Breast epithelium (tissue), 4 donors: ENCODE measurements around the gene ARHGEF1. TPM values are rescaled to one million over a fixed set of nuclear protein-coding genes. Genes with fewer than 3 reads are reported as not detected.
"Not testable (repeated sequence)": the region's sequence is repeated elsewhere in the genome, so short reads cannot be mapped to it uniquely, and the experiment has no call there.

ENCODE experiments used
- DNase-seq, 2 donors: peaks; one replicate each; pipeline ENCODE4 v3.0.0-alpha.2; 2019; ENCODE audit warnings: low spot score in 2 of 2
- H3K27ac ChIP-seq, 2 donors: fragments of 200-600 bp; sonication (generic) in 1 of 2; one replicate each; pipeline ENCODE4 v1.5.1; 2016 to 2019; ENCODE audit warnings: mild to moderate bottlenecking in 1 of 2
- H3K27me3 ChIP-seq, 2 donors: fragments of 200-600 bp; sonication (generic) in 1 of 2; one replicate each; pipeline versions ENCODE4 v1.5.1 to v1.6.0; 2017 to 2019; ENCODE audit warnings: control low read depth in 1 of 2, mild to moderate bottlenecking in 1 of 2
- H3K36me3 ChIP-seq: fragments of 200-600 bp; one replicate; pipeline ENCODE4 v1.5.1; 2019
- H3K4me1 ChIP-seq, 2 donors: fragments of 200-600 bp; sonication (generic); one replicate each; pipeline ENCODE4 v1.5.1; 2016 to 2019; ENCODE audit warnings: control low read depth in 1 of 2
- H3K4me3 ChIP-seq, 3 donors: fragments of 200-600 bp; sonication (generic); 1 replicate in 2 of 3; 2 replicates in 1 of 3; pipeline ENCODE4 v1.5.1; 2016 to 2019; ENCODE audit warnings: mild to moderate bottlenecking in 3 of 3, moderate library complexity in 2 of 3
- H3K9me3 ChIP-seq, 2 donors: fragments of 200-600 bp; sonication (generic) in 1 of 2; one replicate each; pipeline ENCODE4 v1.5.1; 2016 to 2019; ENCODE audit warnings: control low read depth in 1 of 2
- POLR2A ChIP-seq: fragments of 450-650 bp; IDR thresholded peaks from one replicate; pipeline ENCODE4 v1.6.1; 2016; ENCODE audit warnings: antibody characterized with exemption, mild to moderate bottlenecking, moderate library complexity
- POLR2AphosphoS5 ChIP-seq, 3 donors: sonication (generic); formaldehyde crosslinking; IDR thresholded peaks; one replicate each; pipeline ENCODE4 v1.6.1; 2017; ENCODE audit warnings: antibody characterized with exemption in 3 of 3
- intact Hi-C: fragments of 100-400 bp; cut with DNase I; formaldehyde crosslinking; loops from one replicate; pipeline ENCODE4 v1.15.1; 2023; ENCODE audit warnings: low total_unique reads
- total RNA-seq, 3 donors: library from RNA; depleted of rRNA; stranded (reverse); fragments of >200 nt; gene quantifications; one replicate each; pipeline ENCODE4 v1.1.0, GENCODE V29; 2016
- TF ChIP-seq, protein P1 (sequence below), 3 donors: fragments of 450-650 bp; IDR thresholded peaks; one replicate each; pipeline ENCODE4 v1.5.1; 2016 to 2017; ENCODE audit warnings: antibody characterized with exemption in 3 of 3, mild to moderate bottlenecking in 3 of 3, moderate library complexity in 3 of 3

The ARHGEF1 gene
- total RNA-seq, 3 donors from 2014 or later = 55.0 to 61.9 (median 55.7) TPM

DNA sequence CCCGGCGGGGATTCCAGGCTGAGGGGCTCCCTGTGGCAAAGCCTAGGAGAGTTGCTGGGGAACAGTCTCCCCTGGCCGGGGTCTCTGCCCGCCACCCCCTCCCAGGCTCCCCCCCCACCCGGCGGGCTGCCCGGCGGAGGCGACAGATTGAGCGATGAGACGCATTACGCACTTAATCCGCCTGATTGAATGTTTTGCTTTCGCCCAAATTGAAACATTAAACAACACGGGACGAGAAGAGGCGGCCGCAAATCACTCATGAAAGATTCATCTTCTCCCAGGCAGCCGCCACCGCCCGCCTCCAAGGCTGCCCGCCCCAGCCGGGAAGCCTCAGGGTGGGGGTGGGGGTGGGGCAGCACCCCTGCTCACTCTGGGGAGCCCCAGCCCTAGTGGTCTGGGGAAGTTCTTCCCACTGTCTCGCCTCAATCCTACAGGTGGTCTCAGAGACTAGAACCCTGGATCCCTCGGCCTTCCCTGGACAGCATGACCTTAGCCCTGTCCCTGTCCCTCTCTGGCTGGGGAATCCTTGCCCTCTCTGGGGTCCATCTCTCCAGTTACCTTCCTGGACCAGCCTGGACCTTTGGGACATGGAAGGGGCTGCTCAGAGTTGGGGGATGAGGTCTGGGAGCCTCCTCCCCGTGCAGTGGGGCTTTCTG is 52.9 kb downstream of the ARHGEF1 start:
- no peaks in the 10 kb centered on the region for H3K36me3 ChIP-seq
- H3K27ac ChIP-seq = no peak overlapping the region
- no peak for DNase-seq
- intact Hi-C loops = no loop called here
- TF ChIP-seq POLR2A = no peak
- TF ChIP-seq, protein P1, sequence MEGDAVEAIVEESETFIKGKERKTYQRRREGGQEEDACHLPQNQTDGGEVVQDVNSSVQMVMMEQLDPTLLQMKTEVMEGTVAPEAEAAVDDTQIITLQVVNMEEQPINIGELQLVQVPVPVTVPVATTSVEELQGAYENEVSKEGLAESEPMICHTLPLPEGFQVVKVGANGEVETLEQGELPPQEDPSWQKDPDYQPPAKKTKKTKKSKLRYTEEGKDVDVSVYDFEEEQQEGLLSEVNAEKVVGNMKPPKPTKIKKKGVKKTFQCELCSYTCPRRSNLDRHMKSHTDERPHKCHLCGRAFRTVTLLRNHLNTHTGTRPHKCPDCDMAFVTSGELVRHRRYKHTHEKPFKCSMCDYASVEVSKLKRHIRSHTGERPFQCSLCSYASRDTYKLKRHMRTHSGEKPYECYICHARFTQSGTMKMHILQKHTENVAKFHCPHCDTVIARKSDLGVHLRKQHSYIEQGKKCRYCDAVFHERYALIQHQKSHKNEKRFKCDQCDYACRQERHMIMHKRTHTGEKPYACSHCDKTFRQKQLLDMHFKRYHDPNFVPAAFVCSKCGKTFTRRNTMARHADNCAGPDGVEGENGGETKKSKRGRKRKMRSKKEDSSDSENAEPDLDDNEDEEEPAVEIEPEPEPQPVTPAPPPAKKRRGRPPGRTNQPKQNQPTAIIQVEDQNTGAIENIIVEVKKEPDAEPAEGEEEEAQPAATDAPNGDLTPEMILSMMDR (IDR thresholded peaks at IDR 0.05) = no peak
- H3K4me3 ChIP-seq = no peak overlapping the region
- H3K27me3 ChIP-seq = peaks cover 2 to 56% of the 10 kb centered on the region in 2 donors
- H3K4me1 ChIP-seq = peaks cover 0 to 2% of the 10 kb centered on the region in 2 donors
- no peaks in the 10 kb centered on the region for H3K9me3 ChIP-seq

DNA sequence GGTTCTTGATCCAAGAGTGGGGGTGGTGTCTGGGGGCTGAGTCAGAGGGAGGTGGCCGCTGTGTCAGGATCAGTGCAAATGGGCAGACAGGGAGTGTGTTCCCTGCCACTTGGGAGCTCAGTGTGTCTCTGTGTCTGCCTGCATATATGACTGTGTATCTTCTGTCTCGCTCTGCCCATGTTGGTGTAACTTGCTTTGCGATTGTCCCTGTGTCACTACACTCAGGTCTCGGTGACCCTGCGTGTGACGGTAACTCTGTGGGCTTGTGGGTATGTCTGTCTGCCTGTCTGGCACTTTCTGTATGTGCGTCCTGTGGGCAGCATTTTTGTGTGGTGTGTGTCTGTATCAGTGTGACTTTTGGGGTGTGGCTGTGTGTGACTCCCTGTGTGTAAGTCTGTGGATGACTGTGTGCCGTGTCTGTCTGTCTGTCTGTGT is 53.4 kb downstream of the ARHGEF1 start:
- no peaks in the 10 kb centered on the region for H3K36me3 ChIP-seq
- no peaks in the 10 kb centered on the region for H3K9me3 ChIP-seq
- no peak for TF ChIP-seq POLR2AphosphoS5 (IDR thresholded peaks at IDR 0.05)
- no peak for TF ChIP-seq POLR2A
- TF ChIP-seq, protein P1 (IDR thresholded peaks at IDR 0.05) = no peak
- H3K4me3 ChIP-seq = no peak overlapping the region
- peaks cover 0 to 5% of the 10 kb centered on the region in 2 donors for H3K4me1 ChIP-seq
- intact Hi-C loops = no loop called here
- peaks cover 2 to 53% of the 10 kb centered on the region in 2 donors for H3K27me3 ChIP-seq
- no peak overlapping the region for H3K27ac ChIP-seq
- DNase-seq = no peak

DNA sequence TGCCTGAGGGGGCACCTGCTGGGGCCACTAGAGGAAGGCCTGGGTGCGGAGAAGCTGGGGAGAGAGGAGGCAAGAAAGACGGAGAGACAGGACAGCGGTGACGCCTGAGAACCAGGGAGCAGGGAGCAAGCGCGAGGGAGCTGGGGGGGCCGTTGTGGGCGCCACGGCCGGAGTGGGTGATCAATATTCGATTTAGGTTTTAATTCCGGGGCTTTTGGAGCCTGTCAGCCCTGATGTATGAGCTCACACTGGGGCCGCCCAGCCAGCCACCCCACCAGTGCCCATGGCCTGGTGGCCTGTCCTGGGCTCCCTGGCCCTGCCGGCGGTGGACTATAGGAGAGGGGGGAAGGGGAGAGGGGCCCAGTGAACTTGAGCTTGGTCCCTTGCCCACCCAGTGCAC is 54.0 kb downstream of the ARHGEF1 start:
- TF ChIP-seq POLR2AphosphoS5 (IDR thresholded peaks at IDR 0.05) = no peak
- TF ChIP-seq POLR2A = no peak
- TF ChIP-seq, protein P1 (IDR thresholded peaks at IDR 0.05) = no peak
- H3K4me1 ChIP-seq = peaks cover 0 to 5% of the 10 kb centered on the region in 2 donors
- H3K27me3 ChIP-seq = peaks cover 2 to 47% of the 10 kb centered on the region in 2 donors
- no peak overlapping the region for H3K4me3 ChIP-seq
- H3K9me3 ChIP-seq = no peaks in the 10 kb centered on the region
- H3K27ac ChIP-seq = no peak overlapping the region
- H3K36me3 ChIP-seq = no peaks in the 10 kb centered on the region
- intact Hi-C loops = no loop called here
- DNase-seq = no peak

DNA sequence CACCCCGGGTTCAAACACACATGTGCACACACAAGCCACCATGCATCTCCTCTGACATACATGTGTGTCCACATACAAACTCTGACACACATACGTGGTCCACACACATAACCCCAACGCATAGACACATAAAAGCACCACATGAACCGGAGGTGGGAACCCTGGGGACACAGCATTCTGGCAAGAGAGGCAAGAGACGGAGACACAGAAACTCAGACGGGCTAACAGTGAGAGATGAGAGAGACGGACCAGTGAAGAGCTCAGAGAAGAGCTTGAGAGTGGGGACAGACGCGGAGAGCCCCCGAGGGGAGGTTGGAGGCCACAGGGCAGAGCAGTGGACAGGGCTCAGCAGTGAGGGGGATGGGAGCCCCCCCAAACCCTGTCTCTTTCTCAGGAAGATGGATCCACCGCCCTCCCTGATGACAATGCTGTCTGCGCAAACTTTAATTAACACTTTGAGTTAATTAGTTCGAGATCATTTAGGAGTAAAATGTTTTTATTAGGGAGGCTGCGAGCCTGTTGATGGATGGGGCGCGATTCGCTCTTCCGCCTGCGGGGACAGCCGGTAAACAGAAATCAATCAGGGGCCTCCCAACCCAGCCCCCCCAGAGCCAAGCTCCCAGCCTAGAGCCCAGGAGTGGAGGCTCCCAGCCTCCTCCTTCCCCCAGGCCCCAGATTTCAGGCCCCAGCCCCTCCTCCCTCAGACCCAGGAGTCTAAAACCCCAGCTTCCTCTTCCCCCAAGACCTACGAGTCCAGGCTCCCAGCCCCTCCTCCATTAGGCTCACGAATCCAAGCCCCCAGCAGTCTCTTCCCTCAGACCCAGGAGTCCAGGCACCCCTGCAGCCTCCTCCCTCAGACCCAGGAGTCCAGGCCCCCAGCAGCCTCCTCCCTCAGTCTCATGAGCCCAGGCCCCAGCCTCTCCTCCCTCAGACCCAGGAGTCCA is 54.8 kb downstream of the ARHGEF1 start:
- Histone ChIP-seq H3K27ac (no peak overlapping the region), H3K36me3 (no peaks in the 10 kb centered on the region), H3K4me3 (no peak overlapping the region), H3K4me1 (peaks cover 0 to 5% of the 10 kb centered on the region in 2 donors), H3K27me3 (peaks cover 2 to 39% of the 10 kb centered on the region in 2 donors), H3K9me3 (no peaks in the 10 kb centered on the region)
- TF ChIP-seq POLR2AphosphoS5 (IDR thresholded peaks at IDR 0.05) (no peak), POLR2A (no peak)
- TF ChIP-seq, protein P1 (IDR thresholded peaks at IDR 0.05) = no peak
- DNase-seq = no peak
- intact Hi-C loops = no loop called here

DNA sequence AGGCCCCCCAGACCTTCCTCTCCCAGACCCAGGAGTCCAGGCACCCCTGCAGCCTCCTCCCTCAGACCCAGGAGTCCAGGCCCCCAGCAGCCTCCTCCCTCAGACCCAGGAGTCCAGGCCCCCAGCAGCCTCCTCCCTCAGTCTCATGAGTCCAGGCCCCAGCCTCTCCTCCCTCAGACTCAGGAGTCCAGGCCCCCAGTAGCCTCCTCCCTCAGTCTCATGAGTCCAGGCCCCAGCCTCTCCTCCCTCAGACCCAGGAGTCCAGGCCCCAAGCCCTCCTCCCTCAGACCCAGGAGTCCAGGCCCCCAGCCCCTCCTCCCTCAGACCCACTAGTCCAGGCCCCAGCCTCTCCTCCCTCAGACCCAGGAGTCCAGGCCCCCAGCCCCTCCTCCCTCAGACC is 56.2 kb downstream of the ARHGEF1 start:
- intact Hi-C loops = not testable (repeated sequence)

More for the DNA sequence above, 56.2 kb downstream of the ARHGEF1 start:
- not testable (repeated sequence) for H3K4me3 ChIP-seq, H3K36me3 ChIP-seq, H3K9me3 ChIP-seq, H3K4me1 ChIP-seq, DNase-seq, H3K27ac ChIP-seq
- H3K27me3 ChIP-seq = peaks cover 2 to 36% of the 10 kb centered on the region in 2 donors
